IgD-negative memory B cell (primary cell): ENCODE measurements around the gene RAB6B. TPM values are rescaled to one million over a fixed set of nuclear protein-coding genes. Genes with fewer than 3 reads are reported as not detected.

Experiments used
- H3K27ac Mint-ChIP-seq, 3 donors: one replicate each; pipeline ENCODE4 v1.8.0; 2020 to 2022; ENCODE audit warnings: mild to moderate bottlenecking in 3 of 3, mixed read lengths in 3 of 3, moderate library complexity in 1 of 3
- H3K27me3 Mint-ChIP-seq: one replicate; pipeline ENCODE4 v1.8.0; 2021; ENCODE audit warnings: mixed read lengths
- H3K36me3 Mint-ChIP-seq: one replicate; pipeline ENCODE4 v1.8.0; 2020; ENCODE audit warnings: mild to moderate bottlenecking, mixed read lengths
- H3K4me1 Mint-ChIP-seq, 3 donors: one replicate each; pipeline ENCODE4 v1.8.0; 2020 to 2022; ENCODE audit warnings: mixed read lengths in 3 of 3, mild to moderate bottlenecking in 1 of 3
- H3K4me3 Mint-ChIP-seq, 4 donors: one replicate each; pipeline ENCODE4 v1.8.0; 2020 to 2022; ENCODE audit warnings: mild to moderate bottlenecking in 4 of 4, mixed read lengths in 4 of 4, moderate library complexity in 3 of 4
- H3K9me3 Mint-ChIP-seq, 3 donors: one replicate each; pipeline ENCODE4 v1.8.0; 2020 to 2021; ENCODE audit warnings: mixed read lengths in 3 of 3, mild to moderate bottlenecking in 1 of 3
- polyA plus RNA-seq: library from polyadenylated mRNA; unstranded; fragments of 300-500 nt; fragmentation: Illumina TruSeq; gene quantifications from one replicate; pipeline ENCODE4 v1.2.3, GENCODE V29; 2021

RAB6B gene
- polyA plus RNA-seq, 1 donor from 2014 or later: 0.36 TPM

DNA sequence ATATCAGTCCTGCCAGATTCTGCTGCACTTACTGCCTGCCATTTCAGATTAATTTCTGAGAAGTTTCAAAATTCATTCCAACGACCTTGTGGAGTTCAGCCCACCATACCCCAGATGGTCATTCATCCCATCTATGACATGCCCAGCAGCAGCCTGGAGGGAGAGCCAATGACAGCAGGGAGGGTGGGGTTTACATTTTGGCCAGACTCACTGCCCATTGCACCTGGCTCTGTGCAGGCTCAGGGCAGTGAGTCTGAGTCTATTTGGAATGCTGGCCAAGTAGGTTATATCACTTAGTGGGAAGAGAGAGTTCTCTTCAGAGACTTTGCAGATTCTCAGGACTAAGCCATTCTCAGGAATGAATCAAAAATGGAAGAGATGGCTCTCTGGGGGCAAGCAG is 68.5 kb downstream of the RAB6B start:
- Mint-ChIP-seq H3K4me1 (no peaks in the 10 kb centered on the region), H3K27ac (no peak overlapping the region), H3K36me3 (peaks cover 5% of the 10 kb centered on the region), H3K9me3 (no peaks in the 10 kb centered on the region), H3K4me3 (no peak overlapping the region), H3K27me3 (no peaks in the 10 kb centered on the region)

- H3K9me3 Mint-ChIP-seq: no peaks in the 10 kb centered on the region
- H3K4me3 Mint-ChIP-seq: no peak overlapping the region
- H3K36me3 Mint-ChIP-seq: peaks cover 9% of the 10 kb centered on the region
- no peak overlapping the region for H3K27ac Mint-ChIP-seq
- no peaks in the 10 kb centered on the region for H3K27me3 Mint-ChIP-seq
- H3K4me1 Mint-ChIP-seq: peaks cover 0 to 2% (median 0%) of the 10 kb centered on the region in 3 donors
Measured at GRCh38 chr3:133825969-133826727, 69.5 kb downstream of the RAB6B start.

DNA sequence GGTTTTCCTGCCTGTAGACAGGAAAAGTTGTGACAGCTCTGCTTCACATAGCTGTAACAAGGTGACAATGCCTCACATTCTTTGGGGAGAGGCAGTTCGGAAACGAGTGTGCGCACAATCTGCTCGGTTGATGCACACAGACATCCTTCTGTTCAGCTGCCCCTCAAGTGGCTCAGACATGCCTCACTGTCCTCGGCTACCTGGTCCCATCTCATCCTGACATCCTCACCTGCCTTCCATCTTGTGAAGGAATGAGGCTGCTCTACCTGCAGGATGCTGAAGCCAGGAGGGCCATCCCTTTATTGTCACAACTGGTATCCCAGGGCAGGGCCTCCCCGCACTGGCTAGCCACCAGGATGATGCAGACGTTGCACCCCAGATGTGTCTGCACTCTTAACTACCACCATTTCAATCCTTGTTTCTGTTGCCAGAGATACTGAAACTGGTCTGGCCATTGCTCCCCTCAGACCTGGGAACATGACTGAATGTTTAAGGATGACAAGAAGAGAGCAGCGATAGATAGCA is 70.7 kb downstream of the RAB6B start:
- Mint-ChIP-seq H3K27ac (no peak overlapping the region), H3K4me3 (peak overlapping the region in 1 of 4 donors; percentile 18), H3K36me3 (peaks cover 16% of the 10 kb centered on the region), H3K4me1 (peaks cover 0 to 2% (median 0%) of the 10 kb centered on the region in 3 donors), H3K27me3 (no peaks in the 10 kb centered on the region), H3K9me3 (no peaks in the 10 kb centered on the region)

DNA sequence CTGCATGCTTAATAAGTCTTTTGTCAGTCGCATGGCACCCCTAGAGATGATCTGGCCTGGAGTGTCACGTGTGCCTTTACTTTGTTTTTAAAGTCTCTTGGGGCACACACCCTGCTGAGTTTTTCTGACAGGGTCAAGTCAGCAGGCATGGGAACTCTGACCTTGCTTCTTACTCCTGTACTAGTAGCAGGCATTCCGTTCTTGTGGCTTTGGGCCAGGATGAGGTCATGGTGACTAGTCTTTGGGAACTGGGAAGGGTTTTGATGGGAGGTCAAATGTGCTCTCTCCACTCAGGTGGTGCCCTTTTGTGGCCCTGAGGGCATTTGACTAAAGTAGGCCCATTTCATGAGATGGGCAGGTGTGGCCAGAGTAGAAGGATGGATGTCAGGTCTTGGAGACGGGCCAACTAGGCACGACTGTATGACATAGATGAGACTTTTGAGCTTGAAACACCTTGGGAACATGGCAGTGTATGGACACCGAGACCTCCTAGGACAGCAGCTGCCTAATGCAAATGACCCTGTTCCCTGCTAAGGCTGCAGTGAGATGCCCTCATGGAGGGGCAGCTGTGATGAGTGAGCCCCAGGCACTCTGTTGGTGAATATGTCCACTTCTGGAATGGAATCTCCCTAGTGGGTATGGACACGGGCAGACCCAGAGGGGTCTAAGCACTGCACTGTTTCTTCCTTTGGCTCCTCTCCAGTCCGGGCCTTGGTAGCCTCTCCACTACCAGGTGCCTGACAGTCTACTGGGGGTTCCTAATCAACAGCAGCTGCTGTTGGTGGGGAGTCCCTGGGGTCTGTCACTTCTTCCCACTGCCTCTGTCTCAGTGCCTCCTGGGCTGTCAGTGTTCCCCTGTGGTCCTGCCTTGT is 73.7 kb downstream of the RAB6B start:
- Mint-ChIP-seq H3K9me3 (no peaks in the 10 kb centered on the region), H3K27ac (peak overlapping the region in 1 of 3 donors; percentile 14), H3K4me3 (no peak overlapping the region), H3K4me1 (peaks cover 0 to 2% (median 0%) of the 10 kb centered on the region in 3 donors), H3K36me3 (peaks cover 16% of the 10 kb centered on the region), H3K27me3 (no peaks in the 10 kb centered on the region)

DNA sequence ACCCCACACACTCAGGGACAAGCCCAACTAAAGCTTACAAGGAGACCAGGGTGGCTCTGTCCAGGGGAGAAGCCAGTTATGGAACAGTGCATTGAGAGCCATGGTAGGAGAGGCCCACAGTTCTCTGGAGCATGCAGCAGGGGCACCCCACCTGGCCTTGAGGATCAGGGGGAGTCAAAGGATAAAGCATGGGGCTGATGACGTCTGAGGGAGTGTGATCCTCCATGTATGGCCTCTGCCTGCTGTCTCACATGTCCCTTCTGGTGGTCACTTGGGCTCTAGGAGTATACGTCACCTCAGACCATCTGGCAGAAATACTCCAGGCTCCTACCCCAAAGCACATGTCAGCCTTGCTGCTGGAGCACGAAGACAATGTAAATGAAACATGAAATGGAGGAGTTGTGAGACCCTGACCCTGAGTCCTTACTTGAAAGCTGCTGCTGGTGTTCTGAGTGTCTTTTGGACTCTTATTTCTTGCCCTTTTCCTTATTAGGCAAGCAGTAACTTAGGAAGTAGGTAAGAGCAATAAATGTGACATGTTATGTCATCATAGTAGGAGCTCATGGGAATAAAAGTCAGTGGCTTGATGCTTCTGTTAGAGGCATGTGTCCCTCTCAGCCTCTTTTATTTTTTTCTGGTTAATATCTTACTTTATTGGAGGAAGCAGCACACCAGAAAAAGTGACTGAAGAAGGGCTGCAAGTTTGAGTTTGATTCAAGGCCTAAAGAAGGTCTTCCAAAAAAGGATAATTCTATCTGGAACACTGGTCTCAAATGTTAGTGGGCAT is 74.6 kb downstream of the RAB6B start:
- no peaks in the 10 kb centered on the region for H3K9me3 Mint-ChIP-seq
- H3K27me3 Mint-ChIP-seq: no peaks in the 10 kb centered on the region
- H3K36me3 Mint-ChIP-seq: peaks cover 16% of the 10 kb centered on the region
- no peak overlapping the region for H3K27ac Mint-ChIP-seq
- H3K4me1 Mint-ChIP-seq: peaks cover 0 to 2% (median 0%) of the 10 kb centered on the region in 3 donors
- no peak overlapping the region for H3K4me3 Mint-ChIP-seq

DNA sequence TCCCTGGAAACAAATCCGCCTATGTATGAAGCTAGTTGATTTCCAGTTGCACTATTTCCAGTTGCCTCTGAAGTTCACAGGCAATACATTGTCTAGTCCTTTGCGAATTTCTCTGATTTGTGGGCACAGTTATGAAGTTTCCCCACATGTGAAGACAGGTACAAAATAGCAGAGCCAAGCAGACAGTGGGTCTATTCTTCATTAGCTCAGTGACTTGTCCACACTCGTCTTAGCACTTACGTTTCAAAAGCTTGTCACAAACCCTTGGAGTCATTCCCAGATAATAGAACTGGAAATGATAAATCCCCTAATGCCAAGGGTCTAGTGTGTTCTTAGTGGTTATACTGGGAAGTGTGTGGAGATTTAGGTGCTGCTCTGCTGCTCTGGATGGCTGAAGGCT is 75.6 kb downstream of the RAB6B start:
- H3K27me3 Mint-ChIP-seq: no peaks in the 10 kb centered on the region
- no peak overlapping the region for H3K27ac Mint-ChIP-seq
- peaks cover 0 to 3% (median 2%) of the 10 kb centered on the region in 3 donors for H3K4me1 Mint-ChIP-seq
- peaks cover 13% of the 10 kb centered on the region for H3K36me3 Mint-ChIP-seq
- H3K9me3 Mint-ChIP-seq: no peaks in the 10 kb centered on the region
- H3K4me3 Mint-ChIP-seq: no peak overlapping the region

DNA sequence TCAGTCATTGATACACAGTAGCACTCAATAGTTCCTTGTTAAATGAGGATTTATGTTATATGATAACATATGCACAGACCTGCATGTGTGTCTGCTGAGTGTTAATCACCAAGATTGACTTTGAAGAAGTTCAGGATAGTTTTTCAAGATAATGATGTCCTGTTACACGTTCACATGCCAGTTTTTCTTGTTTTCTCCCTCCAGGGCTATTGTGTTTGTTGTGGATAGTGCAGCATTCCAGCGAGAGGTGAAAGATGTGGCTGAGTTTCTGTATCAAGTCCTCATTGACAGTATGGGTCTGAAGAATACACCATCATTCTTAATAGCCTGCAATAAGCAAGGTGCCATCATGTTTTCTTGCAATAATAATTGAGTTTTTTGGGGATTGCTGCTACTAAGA is 80.3 kb downstream of the RAB6B start:
- H3K27ac Mint-ChIP-seq: no peak overlapping the region
- no peaks in the 10 kb centered on the region for H3K9me3 Mint-ChIP-seq
- no peaks in the 10 kb centered on the region for H3K27me3 Mint-ChIP-seq
- H3K4me3 Mint-ChIP-seq: no peak overlapping the region
- H3K36me3 Mint-ChIP-seq: peaks cover 2% of the 10 kb centered on the region
- peaks cover 4 to 9% (median 6%) of the 10 kb centered on the region in 3 donors for H3K4me1 Mint-ChIP-seq

DNA sequence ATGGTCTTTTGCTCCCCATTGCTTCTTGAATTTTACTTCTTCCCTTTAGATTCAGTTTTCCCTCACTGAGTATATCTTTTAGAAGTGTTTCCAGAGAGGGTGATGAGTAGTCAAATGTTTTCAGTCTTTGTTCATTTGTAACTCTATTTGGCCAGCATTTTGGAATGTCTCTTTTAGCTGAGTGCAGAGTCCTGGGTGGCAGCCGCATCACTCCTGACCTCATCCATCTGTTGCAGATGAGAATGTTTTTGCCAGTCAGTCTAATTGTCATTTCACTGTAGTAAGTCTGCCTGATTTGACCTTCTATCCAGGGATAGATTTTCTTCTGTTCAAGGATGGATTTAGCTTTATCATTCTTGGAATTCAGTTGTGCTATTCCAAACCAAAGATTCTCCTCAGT is 82.8 kb downstream of the RAB6B start:
- Mint-ChIP-seq H3K36me3 (no peaks in the 10 kb centered on the region), H3K27me3 (no peaks in the 10 kb centered on the region), H3K27ac (no peak overlapping the region), H3K4me1 (peaks cover 6 to 11% (median 10%) of the 10 kb centered on the region in 3 donors), H3K4me3 (no peak overlapping the region), H3K9me3 (no peaks in the 10 kb centered on the region)

- H3K27ac Mint-ChIP-seq: peak within 1 kb of the TSS; percentile 80 to 96 (median 94)
- H3K36me3 Mint-ChIP-seq: no peaks in the 10 kb centered on the region
- peaks cover 15 to 17% (median 15%) of the 10 kb centered on the region in 3 donors for H3K4me1 Mint-ChIP-seq
- H3K4me3 Mint-ChIP-seq: peak within 1 kb of the TSS; percentile 97 to 98 (median 97)
- peaks cover 0 to 2% (median 0%) of the 10 kb centered on the region in 3 donors for H3K9me3 Mint-ChIP-seq
- no peaks in the 10 kb centered on the region for H3K27me3 Mint-ChIP-seq
Measured at GRCh38 chr3:133805702-133806475, 89.8 kb downstream of the RAB6B start, which contains the start of gene SRPRB. SRPRB (plus strand) TSS chr3:133805815; CDS start chr3:133805849, 34 bp downstream.

DNA sequence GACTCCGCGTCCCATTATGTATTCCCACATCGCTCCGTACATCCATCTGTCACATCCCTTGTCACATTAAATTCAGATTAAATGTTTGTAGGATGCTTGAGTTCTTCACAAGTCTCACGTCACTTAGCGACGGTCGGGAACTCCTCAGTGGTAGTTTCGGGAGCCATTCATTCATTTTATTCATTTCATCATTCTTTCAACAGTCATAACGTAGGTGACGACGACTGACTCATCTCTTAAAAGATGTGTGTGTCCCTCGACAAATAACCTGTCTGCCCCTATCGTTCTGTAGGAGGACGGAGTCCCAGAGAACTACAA is 90.3 kb downstream of the RAB6B start:
- Mint-ChIP-seq H3K27me3 (no peaks in the 10 kb centered on the region), H3K4me3 (peak overlapping the region; percentile 97 to 98 (median 97)), H3K9me3 (peaks cover 0 to 2% (median 0%) of the 10 kb centered on the region in 3 donors), H3K4me1 (peaks cover 13 to 17% (median 15%) of the 10 kb centered on the region in 3 donors), H3K27ac (peak overlapping the region; percentile 80 to 96 (median 94)), H3K36me3 (no peaks in the 10 kb centered on the region)

DNA sequence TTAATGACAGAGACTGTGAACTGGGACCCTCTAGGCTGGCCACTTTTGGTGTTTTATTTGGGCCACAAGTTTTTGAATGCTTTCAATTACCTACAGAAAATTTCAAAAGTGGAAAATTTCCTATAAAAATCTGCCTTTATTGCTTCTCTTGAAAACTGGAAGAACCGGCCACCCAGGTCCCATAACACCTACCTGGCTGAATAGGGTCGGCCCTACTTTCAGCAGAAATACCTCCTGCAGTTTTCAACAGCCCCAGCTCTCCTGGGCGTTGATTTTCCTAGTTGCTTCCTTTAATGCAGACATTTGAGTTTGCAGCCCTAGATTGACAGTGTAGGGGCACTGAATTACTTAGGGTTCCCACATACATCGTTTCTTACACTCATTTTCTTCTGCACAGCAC is 90.8 kb downstream of the RAB6B start:
- Mint-ChIP-seq H3K4me1 (peaks cover 13 to 17% (median 15%) of the 10 kb centered on the region in 3 donors), H3K4me3 (peak overlapping the region; percentile 97 to 98 (median 97)), H3K27ac (peak overlapping the region in 2 of 3 donors; percentile 80 to 96), H3K9me3 (peaks cover 0 to 2% (median 0%) of the 10 kb centered on the region in 3 donors), H3K27me3 (no peaks in the 10 kb centered on the region), H3K36me3 (no peaks in the 10 kb centered on the region)

DNA sequence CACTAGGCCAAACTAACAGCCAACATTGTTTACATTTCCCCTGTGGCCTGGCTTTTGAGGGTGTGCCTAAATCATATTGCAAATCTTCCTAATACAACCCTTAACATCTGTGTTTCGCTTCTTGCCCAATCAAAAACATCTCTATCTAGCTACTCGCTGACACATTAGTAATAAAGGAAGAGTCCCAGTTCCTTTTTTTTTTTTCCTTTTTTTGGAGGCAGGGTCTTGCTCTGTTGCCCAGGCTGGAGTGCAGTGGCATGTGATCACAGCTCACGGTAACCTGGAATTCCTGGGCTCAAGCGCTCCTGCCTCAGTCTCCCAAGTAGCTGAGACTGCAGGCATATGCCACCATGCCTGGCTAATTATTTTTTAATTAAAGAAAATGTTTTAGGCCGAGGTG is 92.2 kb downstream of the RAB6B start:
- Mint-ChIP-seq H3K4me1 (peaks cover 13 to 17% (median 15%) of the 10 kb centered on the region in 3 donors), H3K36me3 (no peaks in the 10 kb centered on the region), H3K4me3 (peak overlapping the region in 1 of 4 donors; percentile 12), H3K27me3 (no peaks in the 10 kb centered on the region), H3K27ac (no peak overlapping the region), H3K9me3 (peaks cover 0 to 2% (median 0%) of the 10 kb centered on the region in 3 donors)

GRCh38 chr3:133799794-133800585 is 95.7 kb downstream of the RAB6B start:
- peaks cover 1% of the 10 kb centered on the region for H3K27me3 Mint-ChIP-seq
- peaks cover 0 to 1% (median under 1%) of the 10 kb centered on the region in 3 donors for H3K4me1 Mint-ChIP-seq
- H3K36me3 Mint-ChIP-seq: no peaks in the 10 kb centered on the region
- H3K4me3 Mint-ChIP-seq: peak overlapping the region in 1 of 4 donors; percentile 10
- H3K9me3 Mint-ChIP-seq: peaks cover 0 to 7% (median 4%) of the 10 kb centered on the region in 3 donors
- H3K27ac Mint-ChIP-seq: no peak overlapping the region
